ENCODE measurements around the gene ANKFY1.

GRCh38 chr17:4249452-4250029, 14.2 kb downstream of the ANKFY1 start:
- TF ChIP-seq CTCF (IDR thresholded peaks at IDR 0.05), result no peak
- no peak for TF ChIP-seq POLR2A (IDR thresholded peaks at IDR 0.05)
